Fibroblast of villous mesenchyme (primary cell): ENCODE results near the gene CD320. TPM values are rescaled to one million over a fixed set of nuclear protein-coding genes. Genes with fewer than 3 reads are reported as not detected.
"Not testable (repeated sequence)": the region's sequence is repeated elsewhere in the genome, so short reads cannot be mapped to it uniquely, and the experiment has no call there.

Experiments
- DNase-seq: peaks from one replicate; pipeline ENCODE4 v3.0.0-alpha.2; 2010; ENCODE audit warnings: low read depth
- H3K4me3 ChIP-seq: 2 replicates; pipeline ENCODE4 v1.5.1; 2011; ENCODE audit warnings: low read depth, mild to moderate bottlenecking, low read length
- total RNA-seq: library from RNA; depleted of rRNA; stranded (reverse); fragments of >200 nt; gene quantifications from 2 replicates; pipeline ENCODE4 v1.2.3, GENCODE V29; 2012
- TF ChIP-seq, protein P1 (sequence below): IDR thresholded peaks from 2 replicates; pipeline ENCODE4 v1.5.1; 2012; ENCODE audit warnings: low read depth, mild to moderate bottlenecking, low read length; ENCODE audit not compliant: insufficient read depth

CD320 gene
- total RNA-seq, 1 donor = 18.1 TPM

DNA sequence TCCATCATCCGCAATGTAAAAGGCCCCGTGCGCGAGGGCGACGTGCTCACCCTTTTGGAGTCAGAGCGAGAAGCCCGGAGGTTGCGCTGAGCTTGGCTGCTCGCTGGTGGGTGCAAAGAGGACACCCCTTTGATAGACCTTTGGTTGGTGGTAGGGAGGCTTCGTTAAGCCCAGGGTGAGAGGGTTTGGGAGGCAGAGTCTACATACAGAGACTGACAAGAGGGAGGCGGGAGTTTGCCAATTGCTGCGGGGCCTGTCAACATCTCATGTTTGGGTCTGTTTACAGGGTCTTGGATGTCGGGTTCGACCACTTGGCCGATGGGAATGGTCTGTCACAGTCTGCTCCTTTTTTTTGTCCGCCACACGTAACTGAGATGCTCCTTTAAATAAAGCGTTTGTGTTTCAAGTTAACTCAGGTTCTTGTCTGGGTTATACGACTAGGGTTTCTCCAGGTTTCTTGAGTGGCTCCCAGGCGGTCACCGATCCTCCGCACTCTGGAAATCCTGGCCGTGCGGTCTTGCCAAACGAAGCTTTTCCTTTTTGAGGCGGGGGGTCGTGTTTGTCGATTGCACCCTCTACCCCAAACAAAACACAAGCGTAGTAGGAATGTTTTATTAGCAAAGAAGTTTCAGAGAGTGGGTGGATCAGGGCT is 14.0 kb upstream of the CD320 start:
- TF ChIP-seq, protein P1, sequence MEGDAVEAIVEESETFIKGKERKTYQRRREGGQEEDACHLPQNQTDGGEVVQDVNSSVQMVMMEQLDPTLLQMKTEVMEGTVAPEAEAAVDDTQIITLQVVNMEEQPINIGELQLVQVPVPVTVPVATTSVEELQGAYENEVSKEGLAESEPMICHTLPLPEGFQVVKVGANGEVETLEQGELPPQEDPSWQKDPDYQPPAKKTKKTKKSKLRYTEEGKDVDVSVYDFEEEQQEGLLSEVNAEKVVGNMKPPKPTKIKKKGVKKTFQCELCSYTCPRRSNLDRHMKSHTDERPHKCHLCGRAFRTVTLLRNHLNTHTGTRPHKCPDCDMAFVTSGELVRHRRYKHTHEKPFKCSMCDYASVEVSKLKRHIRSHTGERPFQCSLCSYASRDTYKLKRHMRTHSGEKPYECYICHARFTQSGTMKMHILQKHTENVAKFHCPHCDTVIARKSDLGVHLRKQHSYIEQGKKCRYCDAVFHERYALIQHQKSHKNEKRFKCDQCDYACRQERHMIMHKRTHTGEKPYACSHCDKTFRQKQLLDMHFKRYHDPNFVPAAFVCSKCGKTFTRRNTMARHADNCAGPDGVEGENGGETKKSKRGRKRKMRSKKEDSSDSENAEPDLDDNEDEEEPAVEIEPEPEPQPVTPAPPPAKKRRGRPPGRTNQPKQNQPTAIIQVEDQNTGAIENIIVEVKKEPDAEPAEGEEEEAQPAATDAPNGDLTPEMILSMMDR = no peak
- peak overlapping the region; percentile 73 for H3K4me3 ChIP-seq
- DNase-seq = no peak

GRCh38 chr19:8321067-8321985 is 13.2 kb upstream of the CD320 start, which contains the start of the genes NDUFA7 and RPS28:
NDUFA7 (minus strand) TSS chr19:8321375; CDS start chr19:8321358, 17 bp downstream.
RPS28 (plus strand) TSS chr19:8321496; CDS start chr19:8321531, 35 bp downstream.
- peak within 1 kb of the TSS; percentile 73 for H3K4me3 ChIP-seq
- DNase-seq = peak; percentile 96
- TF ChIP-seq, protein P1 = peak; percentile 27

DNA sequence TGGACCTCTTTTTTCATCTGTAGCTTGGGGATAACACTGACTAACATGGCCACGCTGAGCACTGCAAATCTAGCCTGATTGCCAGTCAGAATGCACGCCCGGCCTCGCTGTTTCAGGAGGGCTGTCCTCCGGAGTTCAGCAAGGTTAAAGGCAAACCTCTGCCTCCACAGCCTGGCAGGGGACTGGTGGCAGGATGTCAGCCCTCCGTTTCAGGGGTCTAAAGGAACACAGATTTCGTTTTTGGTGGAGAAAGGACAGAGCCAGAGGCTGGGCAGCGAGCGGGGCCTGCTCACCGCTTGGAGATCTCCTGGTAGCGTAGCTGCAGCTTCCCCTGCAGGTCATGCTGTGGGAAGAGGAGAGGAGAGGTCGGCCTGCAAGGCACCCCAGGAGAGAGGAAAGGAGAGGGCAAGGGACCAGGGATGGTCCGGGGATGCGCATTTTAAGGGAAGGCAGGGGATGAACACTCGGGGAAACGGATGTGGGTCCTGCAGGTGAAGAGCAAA is 12.5 kb upstream of the CD320 start:
- no peak for DNase-seq

DNA sequence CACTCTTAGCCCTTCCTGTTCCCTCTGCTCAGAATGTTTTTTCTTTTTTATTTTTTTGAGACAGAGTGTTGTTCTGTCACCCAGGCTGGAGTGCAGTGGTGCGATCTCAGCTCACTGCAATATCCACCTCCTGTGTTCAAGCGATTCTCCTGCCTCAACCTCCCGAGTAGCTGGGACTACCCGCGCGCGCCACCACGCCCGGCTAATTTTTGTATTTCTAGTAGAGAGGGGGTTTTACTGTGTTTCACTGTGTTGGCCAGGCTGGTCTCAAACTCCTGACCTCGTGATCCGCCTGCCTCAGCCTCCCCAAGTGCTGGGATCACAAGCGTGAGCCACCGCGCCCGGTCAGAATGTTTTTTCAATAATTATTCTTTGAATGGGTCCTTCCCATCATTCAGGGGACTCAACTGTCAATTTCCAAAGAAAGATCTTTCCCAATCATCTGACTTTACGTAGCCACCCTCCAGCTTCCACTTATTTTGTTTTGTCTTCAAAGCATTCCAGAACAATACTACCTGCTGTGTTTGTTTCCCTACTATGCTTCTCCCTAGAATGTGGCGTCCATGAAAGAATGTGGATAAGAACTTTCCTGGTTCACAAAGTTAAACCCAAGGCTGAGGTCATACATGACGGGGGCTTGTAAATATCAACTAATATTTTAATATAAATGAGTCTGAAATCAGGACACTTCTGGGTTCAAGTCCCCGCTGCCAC is 11.8 kb upstream of the CD320 start:
- H3K4me3 ChIP-seq = peak overlapping the region; percentile 73

More for the DNA sequence above, 12.5 kb upstream of the CD320 start:
- peak overlapping the region; percentile 73 for H3K4me3 ChIP-seq
- TF ChIP-seq, protein P1 = no peak

GRCh38 chr19:8318835-8319234 is 10.7 kb upstream of the CD320 start:
- H3K4me3 ChIP-seq, DNase-seq: not testable (repeated sequence)

More for the DNA sequence above, 11.8 kb upstream of the CD320 start:
- no peak for DNase-seq
- TF ChIP-seq, protein P1 = no peak

DNA sequence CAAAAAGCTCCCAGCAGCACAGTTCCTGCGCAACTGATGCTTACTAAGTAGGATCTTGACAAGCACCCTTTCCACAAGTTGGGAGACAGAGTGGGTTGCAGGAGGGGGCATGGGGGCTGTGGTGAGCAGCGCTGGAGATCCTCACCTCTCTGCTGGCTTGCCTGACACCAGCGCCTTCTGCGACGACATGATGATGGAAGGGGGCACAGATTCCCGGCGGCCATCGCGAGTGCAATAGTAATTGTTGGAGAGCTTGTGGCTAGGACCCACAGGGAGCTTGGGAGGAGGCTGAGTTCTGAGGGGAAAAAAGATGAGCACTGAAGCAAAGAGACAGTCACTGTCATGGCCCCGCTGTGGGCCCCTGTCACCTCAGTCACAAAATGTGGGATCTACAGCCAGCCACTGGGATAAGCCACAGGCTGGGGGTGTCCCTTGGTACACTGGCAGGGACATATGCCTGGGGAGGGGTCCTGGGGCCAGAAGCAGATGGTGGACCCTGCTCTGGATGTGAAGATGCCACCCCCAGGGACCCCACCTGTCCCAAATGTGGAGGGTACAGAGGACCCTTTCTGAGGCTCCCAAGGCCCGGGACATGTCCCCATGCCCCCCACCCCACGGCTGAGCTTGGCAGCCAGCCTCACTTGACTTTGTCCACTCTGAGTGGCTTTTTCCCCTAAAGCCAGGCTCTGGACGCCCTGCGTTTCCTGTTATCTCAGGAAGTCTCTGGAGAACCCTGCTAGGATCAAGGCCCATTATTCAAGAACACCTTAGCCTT is 8.4 kb upstream of the CD320 start:
- no peak overlapping the region for H3K4me3 ChIP-seq
- DNase-seq = no peak
- TF ChIP-seq, protein P1 = no peak

GRCh38 chr19:8314981-8315640 is 7.0 kb upstream of the CD320 start:
- not testable (repeated sequence) for H3K4me3 ChIP-seq, DNase-seq
